ENCODE measurements around the gene VPREB3. TPM values are rescaled to one million over a fixed set of nuclear protein-coding genes. Genes with fewer than 3 reads are reported as not detected.

Gene VPREB3
- total RNA-seq, 1 donor from 2014 or later = not detected

DNA sequence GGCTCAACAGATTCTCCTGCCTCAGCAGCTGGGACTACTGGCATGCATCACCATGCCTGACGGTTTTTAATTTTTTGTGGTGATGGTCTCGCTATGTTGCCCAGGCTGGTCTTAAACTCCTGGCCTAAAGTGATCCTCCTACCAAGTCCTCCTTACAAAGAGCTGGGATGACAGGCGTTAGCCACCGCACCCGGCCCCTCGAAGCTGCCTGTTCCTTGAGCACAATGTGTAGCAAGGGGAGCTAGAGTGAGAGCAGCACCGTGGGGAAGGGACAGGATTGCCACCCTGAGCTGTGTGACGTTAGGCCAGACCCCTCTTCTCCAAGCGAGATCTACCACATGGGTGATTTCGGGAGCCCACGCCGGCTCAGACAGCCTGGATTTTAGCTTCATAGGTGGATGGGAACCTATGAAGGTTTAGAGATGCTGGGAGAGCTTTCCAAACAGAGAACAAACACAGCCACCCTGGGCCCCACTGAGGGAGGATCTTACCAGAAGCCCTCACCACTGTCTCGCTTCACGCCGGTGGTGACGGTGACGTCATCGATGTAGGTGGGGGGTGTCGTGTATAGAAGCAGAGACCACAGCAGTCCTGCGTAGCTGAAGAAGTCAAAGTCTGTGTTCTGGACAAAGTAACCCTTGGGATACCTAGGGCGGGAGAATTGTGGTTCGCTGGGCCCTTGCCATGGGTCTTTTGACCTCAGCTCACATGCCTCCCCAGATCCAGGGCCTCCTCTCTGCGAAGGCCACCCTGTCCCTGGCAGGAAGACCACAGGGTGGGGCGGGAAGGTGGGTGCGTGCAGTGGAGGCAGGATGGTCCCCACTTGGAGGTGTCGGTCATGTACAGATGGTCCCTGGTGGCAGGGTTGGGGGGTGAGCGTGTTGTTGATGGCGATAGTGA, 40.3 kb downstream of the VPREB3 start:
- intact Hi-C loops (cut with DNase I) = no loop called here
- DNase-seq (ENCODE audit: low spot score) = no peak

DNA sequence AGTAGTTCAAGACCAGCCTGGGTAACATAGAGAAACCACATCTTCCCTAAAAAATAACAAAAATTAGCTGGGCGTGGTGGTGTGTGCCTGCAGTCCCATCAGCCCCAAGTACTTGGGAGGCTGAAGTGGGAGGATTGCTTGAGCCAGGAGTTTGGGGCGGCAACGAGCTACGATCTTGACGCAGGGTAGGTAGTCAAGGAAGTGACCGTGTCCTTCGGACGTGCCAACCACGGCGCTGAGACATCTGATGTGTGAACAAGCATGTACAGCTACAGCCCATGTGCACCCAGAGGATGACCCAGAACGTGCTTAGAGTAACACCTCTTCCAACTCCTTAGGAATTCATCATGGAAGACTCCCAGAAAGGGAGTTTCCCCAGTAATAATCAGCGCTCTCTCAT, 42.0 kb downstream of the VPREB3 start:
- intact Hi-C loops (cut with DNase I) = no loop called here
- no peak for DNase-seq (ENCODE audit: low spot score)
- ATAC-seq = no peak

More for the DNA sequence above, 40.3 kb downstream of the VPREB3 start:
- no peak for ATAC-seq

DNA sequence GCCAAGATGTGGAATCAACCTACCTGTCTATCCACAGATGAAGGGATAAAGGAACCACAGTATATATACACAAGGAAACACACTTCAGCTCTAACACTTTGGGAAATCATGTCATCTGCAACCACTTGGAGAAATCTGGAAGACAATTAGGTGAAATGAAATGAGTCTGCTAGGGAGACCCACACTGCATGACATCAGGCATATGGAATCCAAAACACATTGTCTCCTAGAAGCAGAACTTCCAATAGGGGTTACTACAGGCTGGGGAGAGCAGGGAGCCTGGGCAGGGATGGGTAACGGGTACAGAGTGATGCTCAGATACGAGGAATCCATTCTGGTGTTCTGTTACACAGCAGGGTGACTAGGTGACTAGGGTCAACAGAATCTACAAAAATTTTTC, 45.1 kb downstream of the VPREB3 start:
- DNase-seq (ENCODE audit: low spot score) = no peak
- intact Hi-C loops (cut with DNase I) = no loop called here
- ATAC-seq = no peak

DNA sequence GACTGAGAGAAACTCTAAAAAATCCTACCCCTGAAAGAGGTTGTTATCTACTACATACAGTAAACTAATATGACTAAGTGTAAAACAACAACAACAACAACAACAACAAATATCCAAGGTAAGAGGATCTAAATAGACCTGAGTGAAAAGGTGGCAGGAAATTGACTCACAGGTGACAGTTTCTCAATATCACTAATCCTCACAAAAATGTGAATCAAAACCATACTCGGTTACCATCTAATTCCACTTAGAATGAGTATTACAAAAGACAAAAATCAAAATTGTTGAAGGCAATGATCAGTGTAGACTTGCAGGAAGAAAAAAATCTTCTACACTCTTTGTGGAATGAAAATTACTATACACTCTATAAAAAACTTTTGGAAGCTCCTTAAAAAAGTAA, 46.0 kb downstream of the VPREB3 start:
- intact Hi-C loops (cut with DNase I) = no loop called here
- DNase-seq (ENCODE audit: low spot score) (no peak), ATAC-seq (no peak)

DNA sequence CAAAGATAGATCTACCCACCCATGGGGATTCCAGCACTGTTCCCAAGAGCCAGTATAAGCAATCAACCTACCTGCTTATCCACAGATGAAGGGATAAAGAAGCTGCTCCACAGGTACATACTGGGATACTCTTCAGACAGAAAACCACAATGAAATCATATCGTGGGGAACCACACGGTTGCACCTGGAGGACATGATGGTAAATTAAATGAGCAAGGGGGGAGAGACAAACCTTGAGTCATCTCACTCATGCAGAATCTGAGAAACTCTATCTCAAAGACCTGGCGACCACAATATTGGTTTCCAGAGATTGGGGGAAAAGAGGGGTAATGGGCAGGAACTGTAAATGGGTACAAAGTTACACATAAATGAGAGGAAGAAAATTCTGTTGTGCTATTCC, 48.9 kb downstream of the VPREB3 start:
- ATAC-seq = no peak
- DNase-seq (ENCODE audit: low spot score) = no peak
- intact Hi-C loops (cut with DNase I) = no loop called here

DNA sequence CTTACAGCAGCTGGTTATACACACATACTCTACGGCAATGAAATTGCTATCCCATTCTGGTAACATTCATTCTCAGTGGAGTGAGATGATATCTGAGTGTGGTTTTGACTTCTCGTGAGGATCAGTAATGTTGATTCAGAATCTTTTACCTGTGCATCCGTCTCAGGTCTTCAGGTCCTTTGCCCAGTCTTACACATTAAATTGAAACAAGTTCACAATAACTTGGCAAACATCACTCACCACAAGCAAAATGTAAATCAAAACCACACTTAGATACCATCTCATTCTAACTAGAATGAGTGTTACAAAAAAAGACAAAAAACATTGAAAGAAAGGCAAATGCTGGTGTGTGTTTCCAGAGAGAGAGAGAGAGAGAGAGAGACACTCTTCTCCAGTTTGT, 49.4 kb downstream of the VPREB3 start:
- DNase-seq (ENCODE audit: low spot score) = no peak
- intact Hi-C loops (cut with DNase I) = no loop called here
- ATAC-seq = no peak

DNA sequence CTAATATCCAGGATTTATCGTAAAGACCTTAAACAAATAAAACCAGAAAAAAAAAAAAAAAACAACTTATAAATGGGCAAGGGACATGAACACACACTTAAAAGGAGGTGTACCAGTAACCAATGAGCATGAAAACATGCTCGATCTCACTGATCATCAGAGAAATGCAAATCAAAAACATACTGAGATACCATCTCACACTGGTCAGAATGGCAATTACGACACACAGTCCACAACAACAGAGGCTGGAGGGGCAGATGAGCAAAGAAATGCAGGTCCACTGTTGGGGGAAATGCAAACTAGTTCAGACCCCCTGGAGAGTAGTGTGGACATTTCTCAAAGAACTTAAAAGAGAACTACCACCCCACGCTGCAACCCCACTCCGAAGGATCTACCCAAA, 50.2 kb downstream of the VPREB3 start:
- intact Hi-C loops (cut with DNase I) = no loop called here
- no peak for ATAC-seq
- DNase-seq (ENCODE audit: low spot score) = no peak

Other genes starting within 250 kb of the VPREB3 start
- not detected for gene IGLL1, start 174.1 kb downstream of the VPREB3 start, total RNA-seq
- 1.3 TPM for gene DRICH1, start 122.1 kb downstream of the VPREB3 start, total RNA-seq
- gene RGL4, start 63.4 kb downstream of the VPREB3 start, total RNA-seq = 1.2 TPM
- gene ZNF70, start 3.3 kb downstream of the VPREB3 start, total RNA-seq = 11.2 TPM
- gene C22orf15, start 8.6 kb upstream of the VPREB3 start, total RNA-seq = 0.49 TPM
- gene CHCHD10, start 13.5 kb upstream of the VPREB3 start, total RNA-seq = 32.5 TPM
- 3.9 TPM for gene MMP11, start 18.4 kb upstream of the VPREB3 start, total RNA-seq
- 56.2 TPM for gene SMARCB1, start 32.5 kb upstream of the VPREB3 start, total RNA-seq
- gene DERL3, start 84.6 kb upstream of the VPREB3 start, total RNA-seq = 2.7 TPM
- 13.6 TPM for gene SLC2A11, start 103.5 kb upstream of the VPREB3 start, total RNA-seq
- gene MIF, start 140.0 kb upstream of the VPREB3 start, total RNA-seq = 229 TPM
- 19.5 TPM for gene GSTT2B, start 206.8 kb upstream of the VPREB3 start, total RNA-seq
- 4.0 TPM for gene DDTL, start 212.5 kb upstream of the VPREB3 start, total RNA-seq
- gene DDT, start 220.0 kb upstream of the VPREB3 start, total RNA-seq = 57.8 TPM
- gene GSTT2, start 225.7 kb upstream of the VPREB3 start, total RNA-seq = not detected